MG63 (cell line): ENCODE data around the gene RPL5. TPM values are rescaled to one million over a fixed set of nuclear protein-coding genes. Genes with fewer than 3 reads are reported as not detected.
A peak's percentile ranks its signal among the peaks of the same experiment; 100 is the strongest.

Experiments used
- DNase-seq: peaks from one replicate; pipeline ENCODE4 v3.0.0-alpha.2; 2020
- H3K27me3 ChIP-seq: fragments of 250-450 bp; sonication (Bioruptor Pico); 2 replicates; pipeline ENCODE4 v1.5.1; 2020; ENCODE audit warnings: mild to moderate bottlenecking, moderate library complexity
- H3K36me3 ChIP-seq: fragments of 250-450 bp; sonication (Bioruptor Pico); 2 replicates; pipeline ENCODE4 v1.5.1; 2020; ENCODE audit warnings: mild to moderate bottlenecking, moderate library complexity
- H3K4me3 ChIP-seq: fragments of 250-450 bp; sonication (Bioruptor Pico); 2 replicates; pipeline ENCODE4 v1.5.1; 2020; ENCODE audit warnings: mild to moderate bottlenecking, moderate library complexity
- H3K9me3 ChIP-seq: fragments of 250-450 bp; sonication (Bioruptor Pico); 2 replicates; pipeline ENCODE4 v1.5.1; 2020; ENCODE audit warnings: mild to moderate bottlenecking, moderate library complexity
- total RNA-seq: library from RNA; depleted of rRNA; stranded (reverse); fragments of >200 nt; shearing (Covaris generic); gene quantifications from 2 replicates; pipeline ENCODE4 v1.2.3, GENCODE V29; 2014; ENCODE audit warnings: low replicate concordance

The RPL5 gene
- total RNA-seq, 1 experiment from 2014 or later = 2,302 TPM

DNA sequence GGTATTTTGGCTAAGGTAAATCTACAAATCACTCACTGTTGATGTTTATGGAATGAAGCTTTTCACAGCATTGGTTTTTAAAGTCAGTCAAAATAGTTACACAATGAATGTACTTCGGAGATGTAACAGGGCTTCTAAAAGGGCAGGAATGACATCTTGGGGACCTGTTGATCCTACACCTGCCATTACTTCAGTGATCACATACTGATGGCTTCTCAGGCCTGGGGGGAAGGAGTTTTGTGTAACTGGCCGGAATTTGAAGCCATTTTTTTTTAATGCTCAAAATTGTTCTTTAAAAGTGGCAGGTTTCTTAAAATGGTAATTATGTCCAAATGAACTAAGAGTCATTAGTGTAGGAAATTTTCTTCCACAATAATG is 11.2 kb downstream of the RPL5 start:
- Histone ChIP-seq H3K36me3 (peaks cover 64% of the 10 kb centered on the region), H3K27me3 (no peaks in the 10 kb centered on the region)
- DNase-seq = no peak

DNA sequence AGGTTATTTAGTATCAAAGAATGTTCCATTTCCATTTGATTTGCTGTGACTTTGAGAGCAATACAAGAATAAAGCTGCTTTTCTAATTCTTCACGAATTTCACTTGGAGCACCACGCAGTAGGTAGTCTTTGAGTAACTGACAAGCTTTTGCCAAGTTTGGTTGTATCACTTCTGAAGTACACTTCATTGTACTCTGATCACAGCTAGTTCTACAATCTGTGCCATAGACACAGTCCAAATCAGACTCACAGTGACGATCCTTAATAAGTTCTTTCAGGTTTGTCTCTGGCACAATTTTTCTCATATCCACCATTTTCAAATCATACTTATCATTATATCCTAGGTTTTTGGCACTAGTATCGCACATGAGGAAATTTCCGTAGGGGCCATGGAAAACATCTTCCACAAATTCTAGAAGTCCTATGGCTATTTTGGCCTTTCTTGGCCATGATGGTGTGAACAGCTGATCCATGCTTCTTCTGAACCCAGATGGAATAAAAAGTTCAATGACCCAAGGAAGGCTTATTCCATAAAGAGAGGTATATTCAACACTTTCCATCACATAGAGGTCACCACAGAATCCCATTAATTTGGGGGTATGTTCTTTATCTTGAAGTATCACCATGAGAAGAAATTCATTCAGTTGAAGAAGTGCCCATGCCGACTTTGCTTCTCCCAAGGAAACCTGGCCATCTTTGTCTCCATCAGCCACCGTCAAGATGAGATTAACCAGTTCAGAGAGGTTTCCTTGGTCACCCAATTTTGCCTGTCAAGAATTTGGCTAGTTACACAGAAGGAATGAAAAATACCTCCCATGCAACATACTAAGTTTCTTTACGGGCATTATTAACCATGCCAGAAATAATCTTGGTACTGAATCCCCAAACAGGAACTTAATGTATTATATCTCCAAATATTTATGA is 11.9 kb downstream of the RPL5 start:
- Histone ChIP-seq H3K4me3 (no peak overlapping the region), H3K36me3 (peaks cover 57% of the 10 kb centered on the region), H3K9me3 (no peaks in the 10 kb centered on the region), H3K27me3 (no peaks in the 10 kb centered on the region)
- DNase-seq = no peak

More for the DNA sequence above, 11.2 kb downstream of the RPL5 start:
- no peak overlapping the region for H3K4me3 ChIP-seq
- no peaks in the 10 kb centered on the region for H3K9me3 ChIP-seq

DNA sequence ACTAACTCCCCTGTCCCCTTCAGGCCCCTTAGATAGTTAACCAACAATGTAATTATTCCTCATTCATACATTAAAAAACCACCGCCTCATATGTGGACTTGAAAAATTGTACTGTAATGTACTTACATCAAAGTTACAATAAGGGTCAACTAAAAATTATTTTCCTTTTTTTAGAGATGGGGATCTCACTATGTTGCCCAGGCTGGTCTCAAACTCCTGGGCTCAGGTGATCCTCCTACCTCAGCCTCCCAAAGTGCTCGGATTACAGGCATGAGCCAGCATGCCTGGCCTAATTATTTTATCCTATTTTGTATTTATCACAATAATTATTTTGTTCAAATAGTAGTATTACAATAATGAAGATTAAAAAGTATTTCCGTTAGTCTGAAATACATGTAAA is 12.6 kb downstream of the RPL5 start:
- no peak for DNase-seq
- no peaks in the 10 kb centered on the region for H3K9me3 ChIP-seq
- no peaks in the 10 kb centered on the region for H3K27me3 ChIP-seq
- no peak overlapping the region for H3K4me3 ChIP-seq
- peaks cover 50% of the 10 kb centered on the region for H3K36me3 ChIP-seq

DNA sequence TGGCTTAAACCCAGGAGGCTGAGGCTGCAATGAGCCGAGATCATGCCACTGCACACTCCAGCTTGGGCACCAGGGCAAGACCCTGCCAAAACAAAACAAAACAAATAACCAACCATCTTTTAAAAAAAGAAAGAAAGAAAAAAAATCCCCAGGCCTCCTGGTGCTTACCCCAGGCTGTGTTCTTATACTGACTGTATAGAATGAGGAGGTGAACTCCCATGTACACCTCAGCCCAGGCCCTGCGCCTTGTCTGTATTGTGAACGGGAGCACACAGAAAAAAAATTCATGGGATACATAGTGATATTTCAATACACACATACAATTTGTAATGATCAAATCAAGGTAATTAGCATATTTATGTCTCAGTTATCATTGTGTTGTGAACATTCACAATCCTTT is 14.1 kb downstream of the RPL5 start:
- H3K4me3 ChIP-seq = no peak overlapping the region
- no peaks in the 10 kb centered on the region for H3K27me3 ChIP-seq
- H3K9me3 ChIP-seq = no peaks in the 10 kb centered on the region
- peaks cover 35% of the 10 kb centered on the region for H3K36me3 ChIP-seq
- no peak for DNase-seq

DNA sequence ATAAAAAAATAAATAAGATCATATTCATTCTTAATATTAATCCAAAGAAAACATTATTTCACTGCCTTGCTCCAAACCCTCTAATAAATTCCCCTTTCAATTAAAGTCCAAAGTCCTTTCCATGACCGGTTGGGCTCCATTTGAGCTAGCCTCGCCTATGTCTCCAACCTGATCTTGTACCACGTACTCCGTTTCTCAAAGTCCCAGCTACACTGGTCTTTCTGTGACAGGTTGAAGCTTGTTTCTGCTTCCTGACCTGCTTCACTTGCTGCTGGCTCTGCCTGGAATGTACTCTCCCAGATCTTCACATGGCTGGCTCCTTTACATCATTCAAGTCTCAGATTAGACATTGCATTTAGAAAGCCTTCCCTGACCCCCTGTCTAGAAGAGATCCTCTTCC is 16.4 kb downstream of the RPL5 start:
- Histone ChIP-seq H3K27me3 (no peaks in the 10 kb centered on the region), H3K36me3 (peaks cover 12% of the 10 kb centered on the region), H3K9me3 (no peaks in the 10 kb centered on the region), H3K4me3 (no peak overlapping the region)
- DNase-seq = no peak

DNA sequence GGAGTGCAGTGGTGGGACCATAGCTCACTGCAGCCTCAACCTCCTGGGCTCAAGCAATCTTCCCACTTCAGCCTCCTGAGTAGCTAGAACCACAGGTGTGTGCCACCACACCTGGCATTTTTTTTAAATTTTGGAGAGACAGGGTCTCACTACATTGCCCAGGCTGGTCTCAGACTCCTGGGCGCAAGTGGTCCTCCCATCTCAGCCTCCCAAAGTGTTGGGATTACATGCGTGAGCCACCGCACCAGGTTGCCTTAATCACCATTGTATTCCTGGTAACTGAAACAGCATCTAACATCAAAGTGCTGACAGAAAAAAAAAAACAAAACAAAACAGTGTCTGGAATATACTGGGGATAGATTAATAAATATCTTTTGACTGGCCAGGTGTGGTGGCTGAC is 18.2 kb downstream of the RPL5 start:
- Histone ChIP-seq H3K4me3 (no peak overlapping the region), H3K9me3 (no peaks in the 10 kb centered on the region), H3K36me3 (no peaks in the 10 kb centered on the region), H3K27me3 (no peaks in the 10 kb centered on the region)
- DNase-seq = no peak

DNA sequence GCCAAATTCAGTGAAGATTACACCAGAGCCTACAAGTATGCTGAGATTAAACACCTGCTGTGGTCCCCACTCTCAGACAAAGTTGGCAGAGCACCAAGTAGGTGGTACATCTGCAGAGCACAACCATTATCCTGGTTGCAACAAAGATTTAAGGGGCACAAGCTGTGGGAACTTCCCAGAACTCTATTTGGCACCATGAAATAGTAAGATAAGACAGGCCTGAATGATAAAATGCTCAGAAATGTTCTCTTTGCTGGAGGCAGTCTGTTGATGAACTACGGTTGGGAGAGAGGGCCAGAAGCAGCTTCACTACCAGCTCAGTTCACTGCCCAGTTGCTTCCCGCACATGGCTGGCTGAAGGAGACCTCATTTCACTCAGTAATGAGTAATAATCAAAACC is 19.9 kb downstream of the RPL5 start:
- H3K36me3 ChIP-seq = no peaks in the 10 kb centered on the region
- H3K27me3 ChIP-seq = no peaks in the 10 kb centered on the region
- H3K4me3 ChIP-seq = no peak overlapping the region
- no peaks in the 10 kb centered on the region for H3K9me3 ChIP-seq
- no peak for DNase-seq

DNA sequence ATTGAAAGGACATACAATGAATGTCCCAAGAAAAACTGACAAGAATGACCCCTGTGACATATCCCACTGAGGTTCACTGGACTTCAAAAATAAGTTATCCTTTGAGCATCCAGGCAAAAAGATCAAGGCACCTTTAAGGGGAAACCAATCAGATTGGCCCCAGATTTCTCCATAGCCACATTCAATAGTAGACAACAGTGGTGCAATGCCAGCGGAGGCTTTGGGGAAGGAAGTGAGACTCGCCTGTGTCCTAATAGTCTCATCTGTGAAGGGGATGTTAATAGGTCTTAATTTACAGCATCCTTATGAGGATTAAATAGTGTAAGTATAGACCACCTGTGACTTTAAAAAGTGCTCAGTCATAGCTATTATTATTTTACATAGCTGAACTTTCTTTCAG is 21.5 kb downstream of the RPL5 start:
- Histone ChIP-seq H3K36me3 (no peaks in the 10 kb centered on the region), H3K9me3 (no peaks in the 10 kb centered on the region), H3K27me3 (no peaks in the 10 kb centered on the region), H3K4me3 (no peak overlapping the region)
- DNase-seq = no peak

DNA sequence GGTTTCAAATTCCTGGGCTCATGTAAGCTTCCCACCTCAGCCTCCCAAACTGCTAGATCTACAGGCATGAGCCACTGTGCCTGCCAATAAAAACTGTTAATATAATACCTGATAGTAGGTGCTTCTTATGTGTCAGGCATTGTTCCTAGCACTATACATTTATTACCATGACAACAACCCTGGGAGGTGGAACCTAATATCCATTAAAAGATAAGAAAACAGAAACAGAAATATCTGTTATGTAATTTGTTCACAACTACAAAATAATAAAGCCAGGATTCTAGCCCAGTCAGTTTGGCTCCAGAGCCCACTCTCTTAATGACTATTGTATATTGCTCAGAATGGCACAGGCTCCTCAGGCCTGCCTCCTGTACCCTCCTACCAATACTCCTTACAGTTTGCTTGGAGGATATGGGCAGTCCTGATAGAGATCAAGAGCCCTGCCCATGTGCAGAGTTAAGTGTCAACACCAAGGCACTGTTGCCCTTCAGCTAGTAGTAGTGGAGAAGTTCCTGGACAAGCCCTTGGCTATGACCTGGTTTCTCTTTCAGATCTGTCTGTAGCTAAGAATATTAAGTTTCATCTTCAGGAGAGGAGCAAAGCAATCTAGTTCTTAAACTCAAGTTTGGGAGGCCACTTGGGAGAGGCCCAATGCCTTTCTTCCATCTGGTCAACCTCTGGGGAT is 22.4 kb downstream of the RPL5 start:
- Histone ChIP-seq H3K27me3 (no peaks in the 10 kb centered on the region), H3K4me3 (no peak overlapping the region), H3K9me3 (no peaks in the 10 kb centered on the region), H3K36me3 (no peaks in the 10 kb centered on the region)
- DNase-seq = no peak

DNA sequence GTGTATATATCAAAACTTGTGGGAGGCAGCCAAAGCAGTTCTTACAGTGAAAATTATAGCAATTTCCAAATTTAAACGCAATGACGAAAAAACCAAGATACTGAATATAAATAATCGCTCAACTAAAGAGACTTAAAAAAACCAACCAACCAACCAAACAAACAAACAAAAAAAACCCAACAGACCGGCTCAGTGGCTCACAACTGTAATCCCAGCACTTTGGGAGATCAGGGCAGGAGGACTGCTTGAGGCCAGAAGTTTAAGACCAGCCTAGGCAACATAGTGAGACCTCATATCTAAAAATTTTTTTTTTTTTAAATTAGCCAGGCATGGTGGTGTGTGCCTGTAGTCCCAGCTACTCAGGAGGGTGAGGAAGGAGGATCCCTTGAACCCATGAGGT is 23.4 kb downstream of the RPL5 start:
- no peak for DNase-seq

DNA sequence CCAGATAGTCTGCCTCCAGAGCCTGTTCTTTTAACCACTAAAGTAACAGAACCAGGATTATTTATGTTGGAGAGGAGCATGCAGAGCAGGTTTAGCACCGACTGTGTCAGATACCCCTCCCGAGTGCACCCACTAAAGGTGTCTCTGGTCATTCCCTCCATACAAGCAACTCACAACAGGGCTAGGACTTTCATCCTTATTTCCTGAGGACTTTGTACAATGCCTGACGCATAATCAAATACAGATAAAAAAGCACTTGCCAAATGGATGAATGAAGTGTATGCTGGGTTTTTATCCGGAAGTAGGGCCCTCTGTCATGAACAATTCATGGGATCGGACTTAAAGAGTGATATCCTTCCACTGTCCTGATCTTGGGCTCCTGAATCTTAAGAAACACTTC is 26.0 kb downstream of the RPL5 start:
- DNase-seq = no peak
- Histone ChIP-seq H3K4me3 (no peak overlapping the region), H3K27me3 (no peaks in the 10 kb centered on the region), H3K9me3 (no peaks in the 10 kb centered on the region), H3K36me3 (no peaks in the 10 kb centered on the region)

More for the DNA sequence above, 23.4 kb downstream of the RPL5 start:
- no peak overlapping the region for H3K4me3 ChIP-seq
- no peaks in the 10 kb centered on the region for H3K27me3 ChIP-seq
- no peaks in the 10 kb centered on the region for H3K36me3 ChIP-seq
- H3K9me3 ChIP-seq = no peaks in the 10 kb centered on the region

DNA sequence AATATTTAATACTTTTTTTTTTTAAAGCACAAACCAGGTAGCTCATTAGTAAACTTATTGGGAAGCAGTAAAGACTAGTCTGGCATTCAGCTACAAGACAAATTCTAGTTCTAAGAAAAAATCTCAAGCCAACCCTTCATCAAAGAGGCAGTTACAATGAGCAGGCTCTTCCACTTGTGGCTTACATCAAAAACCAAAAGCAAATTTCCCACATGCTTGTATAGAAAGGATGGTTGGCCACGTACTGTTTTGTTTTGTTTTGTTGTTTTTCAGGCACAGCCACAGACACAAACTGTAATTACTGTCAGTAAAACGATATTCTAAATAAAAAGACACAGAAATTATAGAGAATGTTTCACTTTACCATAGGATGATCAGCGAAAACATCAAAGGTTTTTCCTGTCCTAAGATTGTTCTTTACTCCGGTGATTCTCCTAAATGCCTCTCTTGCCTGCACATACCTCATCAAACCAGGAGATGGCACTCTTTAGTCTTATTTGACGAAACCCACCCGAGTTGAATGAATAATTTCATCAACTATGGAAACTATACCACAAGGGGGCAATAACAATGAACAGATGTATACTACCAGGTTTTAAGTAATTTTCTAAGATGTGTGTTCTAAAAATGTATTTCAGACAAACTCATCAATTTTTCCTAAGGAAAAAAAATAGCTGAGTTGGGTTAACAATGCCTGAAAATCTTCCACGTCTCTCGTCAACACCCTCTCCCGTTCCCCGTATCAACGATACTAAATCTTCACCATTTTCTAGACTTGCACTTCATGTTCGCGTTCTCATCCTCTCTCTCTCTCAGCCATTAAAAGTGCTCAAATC is 26.9 kb downstream of the RPL5 start:
- Histone ChIP-seq H3K4me3 (no peak overlapping the region), H3K36me3 (no peaks in the 10 kb centered on the region), H3K9me3 (no peaks in the 10 kb centered on the region), H3K27me3 (no peaks in the 10 kb centered on the region)
- peak; percentile 20 for DNase-seq

DNA sequence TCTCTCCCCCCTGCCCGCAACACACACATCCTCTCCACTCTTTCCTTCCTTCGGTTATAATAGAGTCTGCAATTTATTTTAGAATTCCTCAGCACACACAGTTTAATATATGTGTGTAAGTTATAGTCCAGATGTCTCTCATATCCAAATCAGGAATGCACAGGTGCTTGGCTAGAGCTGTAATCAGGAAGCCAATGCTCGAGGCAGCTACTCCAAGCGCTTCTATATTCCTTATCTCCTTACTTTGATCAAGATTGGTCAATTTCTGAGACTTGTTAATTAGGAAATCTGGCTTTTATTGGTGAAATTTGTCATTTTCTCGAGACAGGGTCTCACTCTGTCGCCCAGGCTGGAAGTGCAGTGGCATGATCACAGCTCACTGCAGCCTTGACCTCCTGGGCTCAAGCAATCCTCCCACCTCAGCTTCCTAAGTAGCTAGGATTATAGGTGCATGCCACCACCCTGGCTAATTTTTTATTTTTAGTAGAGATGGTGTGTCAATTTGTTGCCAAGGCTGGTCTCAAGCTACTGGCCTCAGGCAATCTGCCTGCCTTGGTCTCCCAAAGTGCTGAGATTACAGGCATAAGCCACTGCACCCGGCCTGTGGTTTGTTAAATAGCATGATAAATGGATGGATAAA is 27.7 kb downstream of the RPL5 start:
- Histone ChIP-seq H3K27me3 (no peaks in the 10 kb centered on the region), H3K9me3 (no peaks in the 10 kb centered on the region), H3K4me3 (no peak overlapping the region), H3K36me3 (no peaks in the 10 kb centered on the region)
- no peak for DNase-seq

DNA sequence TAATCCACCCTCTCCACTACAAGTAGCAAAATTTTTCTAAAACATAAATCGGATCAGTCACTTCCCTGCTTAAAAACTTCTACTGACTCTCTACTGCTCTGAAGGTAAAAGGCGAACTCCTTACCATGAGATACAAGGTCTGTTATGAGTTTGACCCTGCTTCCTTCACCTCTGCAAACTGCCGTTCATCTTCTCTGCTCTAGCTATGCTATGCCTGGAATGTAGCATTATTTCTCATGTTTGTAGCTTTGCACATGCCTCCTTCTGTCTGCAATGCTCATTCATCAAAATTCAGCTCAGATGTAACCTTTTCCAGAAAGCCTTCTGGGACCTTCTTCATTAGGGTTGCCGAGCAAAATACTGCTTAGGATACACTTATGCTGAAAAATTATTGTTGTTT is 30.8 kb downstream of the RPL5 start:
- no peak overlapping the region for H3K4me3 ChIP-seq
- no peaks in the 10 kb centered on the region for H3K9me3 ChIP-seq
- DNase-seq = no peak
- H3K27me3 ChIP-seq = no peaks in the 10 kb centered on the region
- no peaks in the 10 kb centered on the region for H3K36me3 ChIP-seq

DNA sequence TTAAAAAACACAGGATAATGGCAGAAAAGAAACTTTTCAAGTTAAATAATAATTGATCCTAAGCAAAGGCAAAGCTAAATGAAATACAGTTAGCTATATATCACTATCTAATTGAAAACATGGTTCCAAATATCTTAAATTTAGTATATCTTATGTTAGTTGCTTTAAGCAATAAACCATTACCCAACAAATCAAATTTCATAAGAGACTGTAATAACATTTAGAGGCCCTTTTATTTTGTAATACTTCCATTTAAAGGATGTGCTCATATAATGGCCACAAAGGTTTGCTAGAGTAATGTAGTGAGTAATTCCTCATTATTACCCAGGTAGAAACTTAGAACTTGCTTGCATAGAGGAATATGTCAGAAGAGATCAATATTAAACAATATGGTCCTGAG is 32.3 kb downstream of the RPL5 start:
- H3K36me3 ChIP-seq = no peaks in the 10 kb centered on the region
- no peaks in the 10 kb centered on the region for H3K9me3 ChIP-seq
- no peak overlapping the region for H3K4me3 ChIP-seq
- DNase-seq = no peak
- H3K27me3 ChIP-seq = no peaks in the 10 kb centered on the region

DNA sequence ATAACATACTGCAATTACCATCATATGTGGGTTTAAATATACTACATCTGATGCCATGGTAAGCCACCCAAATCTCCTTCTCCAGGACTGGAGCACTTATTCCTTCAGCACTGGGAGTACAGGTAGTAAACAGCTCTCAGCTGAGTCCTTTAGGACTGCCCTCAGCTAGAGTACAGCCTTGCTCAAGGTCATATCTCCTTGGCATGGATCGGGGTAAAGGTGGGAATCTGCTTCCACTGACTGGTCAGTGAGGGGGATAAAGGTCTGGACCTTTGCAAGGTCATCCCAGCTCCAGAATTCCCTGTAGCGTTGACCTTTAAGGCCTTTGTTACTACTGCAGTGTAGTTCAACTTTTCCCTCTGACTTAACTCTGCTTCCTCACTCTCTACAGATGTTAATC is 38.8 kb downstream of the RPL5 start:
- peaks cover 7% of the 10 kb centered on the region for H3K9me3 ChIP-seq
- DNase-seq = no peak
- no peaks in the 10 kb centered on the region for H3K27me3 ChIP-seq
- H3K4me3 ChIP-seq = no peak overlapping the region
- H3K36me3 ChIP-seq = peaks cover 8% of the 10 kb centered on the region; the same call in 1 of the 2 replicates

DNA sequence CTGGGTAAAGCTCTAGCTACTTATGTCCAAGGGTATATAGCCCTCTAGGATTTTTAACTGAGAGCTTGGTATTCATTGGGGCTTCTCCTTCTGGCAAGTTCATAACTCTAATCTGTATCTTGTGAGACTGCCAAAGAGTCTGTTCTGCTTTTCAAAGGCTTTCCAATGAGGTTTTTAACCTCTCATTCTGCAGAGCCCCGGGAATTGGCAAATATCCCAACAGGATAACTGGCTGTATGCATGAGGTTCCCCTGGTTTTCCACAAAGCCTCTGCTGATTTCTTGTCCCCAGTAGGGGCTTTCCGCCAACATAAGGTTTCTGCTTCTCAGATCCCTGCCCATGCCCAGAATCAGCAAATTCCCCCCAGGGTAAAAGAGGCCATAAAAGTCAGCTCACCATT is 40.9 kb downstream of the RPL5 start:
- H3K36me3 ChIP-seq = peaks cover 8% of the 10 kb centered on the region; the same call in 1 of the 2 replicates
- H3K4me3 ChIP-seq = no peak overlapping the region
- H3K27me3 ChIP-seq = no peaks in the 10 kb centered on the region
- no peak for DNase-seq
- H3K9me3 ChIP-seq = peaks cover 7% of the 10 kb centered on the region
